H1 (cell line): ENCODE results near the gene NPTXR. TPM values are rescaled to one million over a fixed set of nuclear protein-coding genes. Genes with fewer than 3 reads are reported as not detected.

Experiments
- CTCF ChIA-PET: fragments of 300-600 bp; sonication (Branson Sonifier 250); formaldehyde crosslinking; loops from one replicate; lab custom pipeline; 2021; ENCODE audit not compliant: partially characterized antibody; lab: Charles Lee
- POLR2A ChIA-PET: fragments of 300-600 bp; sonication (Branson Sonifier 250); formaldehyde crosslinking; loops from one replicate; lab custom pipeline; 2021; ENCODE audit warnings: inconsistent platforms; ENCODE audit not compliant: partially characterized antibody; lab: Charles Lee
- DNase-seq, 2 experiments: peaks; one replicate each; pipeline versions ENCODE4 v3.0.0 to v3.0.0-alpha.2; 2010 to 2022; ENCODE audit warnings: low spot score in 2 of 2, low read depth in 1 of 2, mixed read lengths in 1 of 2
- FAIRE-seq: peaks from 2 replicates; lab custom pipeline; 2011; peaks lifted over from hg19 to GRCh38; lab: Jason Lieb, UNC
- H2AFZ ChIP-seq: 2 replicates; pipeline ENCODE4 v1.8.1; 2012; ENCODE audit warnings: low read length, inconsistent platforms
- H2AK5ac ChIP-seq: 2 replicates; pipeline ENCODE4 v1.6.1; 2013; ENCODE audit warnings: low read depth, low read length
- H2BK120ac ChIP-seq: replicated peaks from 2 replicates; pipeline ENCODE3; 2013; ENCODE audit warnings: low read depth, low read length, inconsistent platforms
- H2BK12ac ChIP-seq: 2 replicates; pipeline ENCODE4 v1.6.1; 2013; ENCODE audit warnings: low read depth, low read length
- H2BK15ac ChIP-seq: 2 replicates; pipeline ENCODE4 v1.6.1; 2013; ENCODE audit warnings: low read length
- H2BK20ac ChIP-seq: 2 replicates; pipeline ENCODE4 v1.6.1; 2013; ENCODE audit warnings: low read length
- H2BK5ac ChIP-seq: 2 replicates; pipeline ENCODE4 v1.6.1; 2013; ENCODE audit warnings: low read depth, low read length
- H3K14ac ChIP-seq: 2 replicates; pipeline ENCODE4 v1.6.1; 2013; ENCODE audit warnings: inconsistent platforms; ENCODE audit not compliant: insufficient read length
- H3K18ac ChIP-seq: 2 replicates; pipeline ENCODE4 v1.6.1; 2013; ENCODE audit warnings: low read length; ENCODE audit errors: extremely low read depth
- H3K23ac ChIP-seq: 2 replicates; pipeline ENCODE4 v1.6.1; 2013; ENCODE audit warnings: inconsistent platforms; ENCODE audit not compliant: insufficient read length
- H3K23me2 ChIP-seq: 2 replicates; pipeline ENCODE4 v1.6.1; 2013; ENCODE audit warnings: low read depth, low read length
- H3K27ac ChIP-seq: 2 replicates; pipeline ENCODE4 v1.6.1; 2011; ENCODE audit warnings: low read depth, low read length, inconsistent platforms
- H3K27me3 ChIP-seq, 4 experiments: replicated peaks in 1 of 4; 1 replicate in 1 of 4; 2 replicates in 3 of 4; pipeline versions ENCODE4 v1.6.1 to v1.8.1; 2011 to 2013; ENCODE audit warnings: low read length in 3 of 4, mild to moderate bottlenecking in 3 of 4, inconsistent platforms in 2 of 4, mixed read lengths in 2 of 4, moderate library complexity in 1 of 4; ENCODE audit not compliant: control insufficient read depth in 3 of 4, insufficient read depth in 3 of 4; ENCODE audit errors: extremely low read depth in 1 of 4
- H3K36me3 ChIP-seq, 4 experiments: 2 replicates each; pipeline versions ENCODE4 v1.6.1 to v1.8.1; 2011 to 2013; ENCODE audit warnings: mild to moderate bottlenecking in 4 of 4, low read length in 3 of 4, moderate library complexity in 2 of 4, control low read depth in 1 of 4, inconsistent platforms in 1 of 4; ENCODE audit not compliant: insufficient read depth in 4 of 4, control insufficient read depth in 2 of 4
- H3K4ac ChIP-seq: replicated peaks from 2 replicates; pipeline ENCODE3; 2013; ENCODE audit warnings: low read length, low read depth, mixed read lengths, inconsistent platforms; ENCODE audit not compliant: insufficient read length
- H3K4me1 ChIP-seq, 4 experiments: replicated peaks in 1 of 4; 1 replicate in 1 of 4; 2 replicates in 3 of 4; pipeline versions ENCODE4 v1.6.1 to v1.8.1; 2011 to 2013; ENCODE audit warnings: low read length in 3 of 4, inconsistent platforms in 2 of 4, mixed read lengths in 1 of 4; ENCODE audit not compliant: insufficient read depth in 4 of 4, control insufficient read depth in 3 of 4
- H3K4me2 ChIP-seq, 2 experiments: 2 replicates each; pipeline versions ENCODE4 v1.6.1 to v1.8.1; 2011 to 2013; ENCODE audit warnings: low read depth in 2 of 2, low read length in 2 of 2, control low read depth in 1 of 2, inconsistent platforms in 1 of 2, mild to moderate bottlenecking in 1 of 2; ENCODE audit not compliant: insufficient read depth in 1 of 2
- H3K4me3 ChIP-seq, 4 experiments: fragments of 200-600, 300-600 bp in 1 of 4; sonication (generic), shearing (Covaris generic), sonication (Bioruptor Twin) in 1 of 4; 2 replicates each; pipeline versions ENCODE4 v1.5.1 to v1.8.1; 2011 to 2016; ENCODE audit warnings: low read length in 4 of 4, low read depth in 3 of 4, control low read depth in 2 of 4, inconsistent platforms in 2 of 4, mild to moderate bottlenecking in 2 of 4, mixed read lengths in 1 of 4, moderate library complexity in 1 of 4; ENCODE audit not compliant: insufficient read depth in 2 of 4; ENCODE audit errors: extremely low read depth in 1 of 4
- H3K56ac ChIP-seq: replicated peaks from 2 replicates; pipeline ENCODE3; 2013; ENCODE audit warnings: low read depth, mild to moderate bottlenecking, mixed read lengths, low read length, inconsistent platforms; ENCODE audit not compliant: insufficient read length
- H3K79me1 ChIP-seq: 2 replicates; pipeline ENCODE4 v1.6.1; 2013; ENCODE audit warnings: low read depth, low read length, control low read depth
- H3K79me2 ChIP-seq, 2 experiments: 2 replicates each; pipeline versions ENCODE4 v1.6.1 to v1.8.1; 2012 to 2013; ENCODE audit warnings: low read length in 2 of 2, mild to moderate bottlenecking in 2 of 2, inconsistent platforms in 1 of 2; ENCODE audit not compliant: insufficient read depth in 2 of 2, control insufficient read depth in 1 of 2
- H3K9ac ChIP-seq, 4 experiments: replicated peaks in 1 of 4; 1 replicate in 1 of 4; 2 replicates in 3 of 4; pipeline versions ENCODE4 v1.6.1 to v1.8.1; 2011 to 2013; ENCODE audit warnings: low read depth in 3 of 4, low read length in 3 of 4, control low read depth in 2 of 4, mild to moderate bottlenecking in 2 of 4, moderate library complexity in 2 of 4, inconsistent platforms in 1 of 4; ENCODE audit errors: extremely low read depth in 1 of 4
- H3K9me3 ChIP-seq, 2 experiments: 2 replicates each; pipeline versions ENCODE4 v1.6.1 to v1.8.1; 2012 to 2013; ENCODE audit warnings: mild to moderate bottlenecking in 2 of 2, moderate library complexity in 2 of 2, control low read depth in 1 of 2, inconsistent platforms in 1 of 2, low read depth in 1 of 2, low read length in 1 of 2, mixed read lengths in 1 of 2; ENCODE audit not compliant: insufficient read depth in 2 of 2
- H4K20me1 ChIP-seq, 2 experiments: replicated peaks in 1 of 2; 2 replicates each; pipeline versions ENCODE3 to v1.8.1; 2011 to 2013; ENCODE audit warnings: inconsistent platforms in 2 of 2, low read length in 2 of 2, mild to moderate bottlenecking in 1 of 2; ENCODE audit not compliant: insufficient read depth in 2 of 2, control insufficient read depth in 1 of 2
- H4K5ac ChIP-seq: 2 replicates; pipeline ENCODE4 v1.6.1; 2013; ENCODE audit warnings: low read length, low read depth, mixed read lengths, inconsistent platforms; ENCODE audit not compliant: insufficient read length
- H4K8ac ChIP-seq: 2 replicates; pipeline ENCODE4 v1.8.0; 2013; ENCODE audit warnings: mild to moderate bottlenecking, moderate library complexity, low read length, inconsistent platforms; ENCODE audit not compliant: insufficient read depth; ENCODE audit errors: extremely low read depth
- H4K91ac ChIP-seq: replicated peaks from 2 replicates; pipeline ENCODE3; 2013; ENCODE audit warnings: low read length, mixed read lengths, inconsistent platforms; ENCODE audit not compliant: insufficient read length
- POLR2A ChIP-seq, 2 experiments: IDR thresholded peaks; 1 replicate in 1 of 2; 2 replicates in 1 of 2; pipeline ENCODE4 v1.6.1; 2011; ENCODE audit warnings: low read depth in 2 of 2, low read length in 2 of 2, mild to moderate bottlenecking in 2 of 2; ENCODE audit errors: control extremely low read depth in 1 of 2
- YY1 ChIP-seq: IDR thresholded peaks from 2 replicates; pipeline ENCODE4 v1.6.1; 2011; ENCODE audit warnings: low read depth, mild to moderate bottlenecking, low read length
- WGBS, 2 experiments: shearing (Covaris generic) in 1 of 2; methylation state at CpG; one replicate each; pipeline versions ENCODE4 v1.1.6 to v1.1.7; 2013 to 2015; ENCODE audit warnings: low lambda C conversion rate in 2 of 2, mixed read lengths in 2 of 2, inconsistent platforms in 1 of 2, low coverage in 1 of 2, missing lambda C conversion rate in 1 of 2; ENCODE audit not compliant: insufficient replicate concordance in 2 of 2, insufficient coverage in 1 of 2, insufficient read length in 1 of 2; ENCODE audit errors: extremely low coverage in 1 of 2, missing lambda C conversion rate in 1 of 2; 5-methylcytosine and 5-hydroxymethylcytosine counted together
- polyA plus RNA-seq, 7 experiments: library from polyadenylated mRNA; depleted of rRNA in 3 of 7; stranded (reverse) in 5 of 7; unstranded in 2 of 7; fragments of >200 nt in 5 of 7; fragments of 200-250 nt in 2 of 7; gene quantifications; 1 replicate in 5 of 7; 2 replicates in 1 of 7; 4 replicates in 1 of 7; pipeline versions ENCODE4 v1.2.1 to v1.2.3, GENCODE V29; 2011 to 2013; ENCODE audit warnings: missing spikeins in 2 of 7, mixed read lengths in 2 of 7
- total RNA-seq: library from RNA; stranded (reverse); fragmentation: NEBNext Ultra II Directional; extraction: Animal tissue kit (Norgen Biotek cat#: 25700); gene quantifications from 2 replicates; pipeline ENCODE4 v1.2.1, GENCODE V29; 2021

NPTXR gene
- total and polyA plus RNA-seq, 2 of the 8 experiments (the other 6 are each of a cell fraction or from before 2014, with no cell fraction given) = 3.7 to 6.4 TPM

DNA sequence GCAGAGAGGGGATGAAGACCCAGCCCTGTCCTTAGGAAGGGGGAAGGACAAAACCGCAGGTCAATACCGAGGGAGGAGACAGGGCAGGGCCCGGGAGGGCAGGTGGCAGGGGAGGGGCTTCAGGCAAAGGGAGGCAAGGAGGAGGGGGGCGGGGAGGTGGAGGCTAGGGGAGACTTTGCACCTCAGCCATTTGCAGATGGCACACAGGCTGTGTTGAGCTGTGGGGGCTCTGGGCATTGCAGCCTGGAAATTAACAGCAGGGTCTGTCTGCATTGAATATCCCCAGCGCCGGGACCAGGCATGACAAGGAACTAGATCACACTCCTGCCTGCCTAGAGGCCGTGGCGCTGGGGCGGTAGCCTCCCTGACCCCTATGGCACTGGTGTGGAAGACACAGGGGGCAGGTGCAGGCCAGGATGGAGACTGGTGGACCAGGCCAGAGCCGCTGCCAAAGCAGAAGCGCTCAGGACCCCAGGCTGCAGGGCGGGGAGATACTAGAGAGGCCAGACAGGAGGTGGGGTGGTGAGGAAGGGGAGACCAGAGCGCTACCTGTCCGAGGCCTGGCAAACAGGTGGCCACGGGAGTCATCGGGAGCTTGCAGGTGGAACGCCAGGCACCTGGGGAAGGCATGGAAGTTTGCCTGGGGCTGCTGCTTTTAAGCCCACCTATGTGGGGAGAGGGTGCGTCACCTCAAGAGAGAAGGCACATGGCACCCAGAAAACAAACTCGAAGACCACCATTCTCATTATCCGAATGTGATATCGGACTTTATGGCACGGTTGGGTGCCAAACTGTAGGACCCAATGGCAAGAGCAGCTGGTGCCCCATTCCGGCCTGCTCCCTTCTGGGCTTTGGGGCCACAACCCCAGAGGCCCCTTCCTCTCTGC lies 16.7 kb upstream of the NPTXR start:
- H3K4ac ChIP-seq = no peak overlapping the region
- peaks cover 9 to 14% of the 10 kb centered on the region in 2 experiments for H4K20me1 ChIP-seq
- peaks cover 0 to 6% (median 3%) of the 10 kb centered on the region in 4 experiments; a peak in 3 of 8 replicates for H3K36me3 ChIP-seq
- H3K18ac ChIP-seq = no peak overlapping the region
- H2AK5ac ChIP-seq = peak overlapping the region; percentile 80; the same call in 1 of the 2 replicates
- no peak overlapping the region for H2AFZ ChIP-seq
- no peak for FAIRE-seq
- CTCF ChIA-PET = interaction anchor here (0.6 to 5.2 kb wide), 9 partner anchors 9 to 93 kb away, joined by 3 to 35 read pairs (median 7); no protein-coding TSS in a partner anchor
- peaks cover 0 to 3% (median 0%) of the 10 kb centered on the region in 4 experiments; a peak in 1 of 7 replicates for H3K27me3 ChIP-seq
- no peak overlapping the region for H2BK5ac ChIP-seq
- H3K4me2 ChIP-seq = peak overlapping the region; percentile 18 to 35; a peak in 1 of 4 replicates
- POLR2A ChIA-PET = interaction anchor here (0.6 to 2.2 kb wide), 6 partner anchors 13 to 454 kb away, joined by 3 to 7 read pairs (median 4); partner anchors contain the start of gene NPTXR
- no peak for DNase-seq
- H3K9me3 ChIP-seq = no peaks in the 10 kb centered on the region
- H3K79me1 ChIP-seq = peaks cover 3% of the 10 kb centered on the region; the same call in 1 of the 2 replicates
- H2BK15ac ChIP-seq = peak overlapping the region; percentile 13; the same call in 1 of the 2 replicates
- no peak overlapping the region for H4K91ac ChIP-seq
- H3K23me2 ChIP-seq = no peaks in the 10 kb centered on the region
- H2BK12ac ChIP-seq = peak overlapping the region; percentile 50; the same call in 1 of the 2 replicates
- peaks cover 0 to 34% (median 23%) of the 10 kb centered on the region in 4 experiments; a peak in 6 of 7 replicates for H3K4me1 ChIP-seq
- WGBS, 2 experiments = 70% methylated on average over 21 of the region's 23 CpGs; no CpG with 5 or more reads in 1 of the 2 experiments
- H3K27ac ChIP-seq = no peak overlapping the region
- no peaks in the 10 kb centered on the region for H3K79me2 ChIP-seq
- H4K8ac ChIP-seq = no peak overlapping the region; the same call in 1 of the 2 replicates
- H3K23ac ChIP-seq = no peak overlapping the region
- no peak overlapping the region for H2BK120ac ChIP-seq
- no peak overlapping the region for H4K5ac ChIP-seq
- no peak overlapping the region for H3K14ac ChIP-seq
- TF ChIP-seq POLR2A (IDR thresholded peaks at IDR 0.05; ENCODE audit: control extremely low read depth in 1 of 2, low read depth in 2 of 2, low read length in 2 of 2) = peak in 1 of 2 experiments; percentile 38; a peak in 1 of 3 replicates
- TF ChIP-seq YY1 = no peak
- no peak overlapping the region for H3K4me3 ChIP-seq
- H3K9ac ChIP-seq = no peak overlapping the region
- no peak overlapping the region for H3K56ac ChIP-seq
- H2BK20ac ChIP-seq = no peak overlapping the region
